ENCODE results near the gene ALDH4A1.

ALDH4A1 gene, protein sequence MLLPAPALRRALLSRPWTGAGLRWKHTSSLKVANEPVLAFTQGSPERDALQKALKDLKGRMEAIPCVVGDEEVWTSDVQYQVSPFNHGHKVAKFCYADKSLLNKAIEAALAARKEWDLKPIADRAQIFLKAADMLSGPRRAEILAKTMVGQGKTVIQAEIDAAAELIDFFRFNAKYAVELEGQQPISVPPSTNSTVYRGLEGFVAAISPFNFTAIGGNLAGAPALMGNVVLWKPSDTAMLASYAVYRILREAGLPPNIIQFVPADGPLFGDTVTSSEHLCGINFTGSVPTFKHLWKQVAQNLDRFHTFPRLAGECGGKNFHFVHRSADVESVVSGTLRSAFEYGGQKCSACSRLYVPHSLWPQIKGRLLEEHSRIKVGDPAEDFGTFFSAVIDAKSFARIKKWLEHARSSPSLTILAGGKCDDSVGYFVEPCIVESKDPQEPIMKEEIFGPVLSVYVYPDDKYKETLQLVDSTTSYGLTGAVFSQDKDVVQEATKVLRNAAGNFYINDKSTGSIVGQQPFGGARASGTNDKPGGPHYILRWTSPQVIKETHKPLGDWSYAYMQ

DNA sequence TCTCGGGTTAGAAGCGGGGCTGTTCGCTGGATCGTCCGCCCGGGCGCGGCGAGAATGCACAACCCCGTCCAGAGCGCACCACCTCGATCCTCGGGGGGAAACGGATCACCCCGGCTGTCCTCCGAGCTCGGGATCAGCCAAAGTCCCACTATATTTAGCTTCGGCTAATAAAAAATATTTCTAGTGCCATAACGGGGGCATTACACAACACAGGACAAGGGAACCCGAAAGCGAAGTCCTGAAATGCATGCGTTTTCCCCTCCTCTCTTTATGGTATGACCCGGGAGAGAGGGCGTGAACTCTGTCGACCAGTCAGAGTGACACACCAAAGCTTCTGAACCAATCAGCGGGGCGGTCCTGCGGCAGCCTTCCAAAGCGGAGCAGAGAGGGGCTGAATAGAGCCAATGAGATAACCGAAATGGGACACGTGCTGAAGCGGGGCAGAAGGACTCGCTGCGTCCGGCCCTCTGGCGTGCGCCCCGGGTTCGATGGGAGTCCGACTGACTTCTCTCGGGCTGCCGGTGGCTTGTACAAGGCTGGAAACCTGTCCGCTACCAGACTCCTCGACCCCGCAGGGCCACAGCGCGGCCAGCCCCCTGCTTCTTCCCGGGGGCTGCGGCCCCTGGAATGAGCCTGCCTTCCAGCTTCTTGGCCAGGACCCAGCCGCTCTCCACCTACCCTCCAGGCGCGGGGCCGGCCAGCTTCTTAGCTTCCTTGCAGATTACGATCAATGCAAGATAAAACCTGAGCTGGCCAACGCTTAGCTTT is at the start of gene ALDH4A1:
Gene ALDH4A1, minus strand, starts transcription at position 33 of the 768 bp plus-strand sequence. Its CDS starts 32 bp downstream, at position 1.
- DNase-seq (ENCODE audit: low read depth): peak; percentile 95

DNA sequence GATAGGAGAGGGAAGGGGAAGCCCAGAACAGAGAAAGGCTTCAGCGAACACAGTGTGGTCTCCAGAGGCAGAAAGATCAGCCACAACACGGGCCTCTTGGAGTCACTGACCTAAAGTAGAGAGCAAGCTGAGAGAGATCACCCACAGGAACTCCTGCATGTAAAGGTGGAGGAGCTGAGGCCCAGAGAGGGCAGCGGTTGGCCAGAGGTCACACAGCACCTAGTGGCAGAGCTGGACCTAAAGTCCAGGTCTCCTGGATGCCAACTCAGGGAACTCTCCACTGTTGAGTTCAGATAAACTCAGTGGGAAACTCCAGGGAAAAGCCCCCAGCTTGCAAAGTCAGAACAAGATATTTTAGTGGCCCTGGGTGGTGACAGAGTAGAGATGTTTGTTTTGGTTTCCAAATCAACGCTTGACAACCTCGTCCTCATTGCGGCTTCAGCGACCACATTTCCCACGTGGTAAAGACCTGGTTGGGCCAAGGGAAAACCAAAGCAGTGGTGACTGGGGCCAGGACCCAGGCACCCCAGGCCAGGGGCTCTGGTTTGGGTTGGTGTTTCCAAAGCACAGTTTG is 49.5 kb upstream of the ALDH4A1 start:
- DNase-seq (ENCODE audit: low read depth): no peak

DNA sequence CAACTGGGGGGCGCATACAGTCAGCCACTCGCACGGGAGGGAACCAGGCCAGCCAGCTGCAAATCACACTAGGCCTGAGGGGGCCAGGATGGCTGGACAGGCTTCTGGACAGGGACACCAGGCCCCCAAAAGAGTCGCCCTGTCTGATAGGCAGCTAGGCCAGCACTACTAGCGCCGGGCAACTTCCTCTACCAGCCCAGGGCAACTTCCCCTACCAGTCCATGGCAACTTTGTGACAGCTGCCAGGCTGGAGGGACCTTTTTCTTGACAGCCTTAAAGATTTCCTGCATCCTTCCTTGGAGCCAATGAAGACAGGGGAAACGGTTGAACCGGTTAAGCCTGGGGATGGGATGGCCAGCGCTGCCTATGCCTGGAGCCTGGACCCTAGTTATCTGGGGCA is 49.1 kb upstream of the ALDH4A1 start:
- no peak for DNase-seq (ENCODE audit: low read depth)

DNA sequence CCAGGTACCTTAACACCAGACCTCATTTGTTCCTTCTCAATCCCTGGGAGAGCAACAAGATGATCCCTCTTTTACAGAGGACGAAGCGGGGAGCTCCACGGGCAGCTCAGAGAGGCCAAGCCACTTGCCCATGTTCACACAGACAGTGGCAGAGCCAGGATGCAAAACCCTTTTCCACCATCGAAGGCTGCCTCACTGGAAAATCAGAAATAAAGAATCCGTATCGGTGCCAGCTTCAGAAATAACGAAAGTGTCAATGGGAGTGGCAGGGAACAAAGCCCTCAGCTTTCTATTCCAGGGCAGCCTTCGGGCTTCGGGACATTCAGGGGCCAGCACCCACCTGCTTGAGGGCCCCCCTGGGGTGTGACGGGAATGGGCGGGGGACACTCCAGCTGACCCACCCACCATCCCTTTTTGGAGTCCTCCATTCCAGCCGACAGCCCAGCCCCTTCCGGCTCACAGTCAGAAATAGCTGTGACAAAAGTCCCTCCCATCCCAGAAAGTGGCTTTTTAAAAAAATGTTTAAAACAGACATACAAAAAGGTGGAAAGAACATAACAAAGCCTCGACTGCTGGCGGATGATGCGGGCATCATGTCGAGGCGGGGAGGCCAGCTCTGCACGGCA is 48.2 kb upstream of the ALDH4A1 start:
- DNase-seq (ENCODE audit: low read depth): no peak

DNA sequence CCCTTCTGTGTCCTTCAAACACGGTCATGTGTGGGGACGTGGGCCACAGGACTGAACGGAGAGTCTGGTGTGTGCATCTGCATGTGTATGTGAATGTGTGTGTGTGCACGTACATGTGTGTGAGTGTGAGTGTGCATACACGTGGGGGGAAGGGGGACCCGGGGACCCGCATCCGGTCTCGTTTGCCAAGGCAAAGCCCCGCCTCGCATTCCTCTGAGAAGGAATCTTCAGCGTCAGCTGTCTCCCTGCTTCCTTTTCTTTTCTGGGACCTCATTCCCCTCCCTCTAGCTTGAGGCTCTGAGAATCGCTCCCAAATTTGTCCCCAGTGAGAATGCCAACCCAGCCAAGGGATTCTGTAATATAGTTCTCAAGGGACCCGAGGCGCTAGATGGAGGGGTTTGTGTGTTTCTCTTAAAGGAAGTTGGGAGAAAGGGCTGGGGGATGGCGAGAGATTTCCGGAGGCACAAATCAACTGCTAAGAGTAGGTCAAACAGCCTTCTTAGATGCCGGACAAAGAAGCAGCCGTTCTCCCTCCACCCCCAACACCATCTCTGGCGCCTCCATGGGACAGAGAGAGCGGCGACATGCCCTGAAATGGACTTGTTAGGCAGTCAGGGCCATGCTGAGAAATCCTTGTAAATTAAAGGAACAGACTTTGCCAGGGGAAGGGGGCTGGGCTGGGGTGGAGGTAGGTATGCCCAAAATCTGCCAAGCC is 47.5 kb upstream of the ALDH4A1 start:
- DNase-seq (ENCODE audit: low read depth): no peak

DNA sequence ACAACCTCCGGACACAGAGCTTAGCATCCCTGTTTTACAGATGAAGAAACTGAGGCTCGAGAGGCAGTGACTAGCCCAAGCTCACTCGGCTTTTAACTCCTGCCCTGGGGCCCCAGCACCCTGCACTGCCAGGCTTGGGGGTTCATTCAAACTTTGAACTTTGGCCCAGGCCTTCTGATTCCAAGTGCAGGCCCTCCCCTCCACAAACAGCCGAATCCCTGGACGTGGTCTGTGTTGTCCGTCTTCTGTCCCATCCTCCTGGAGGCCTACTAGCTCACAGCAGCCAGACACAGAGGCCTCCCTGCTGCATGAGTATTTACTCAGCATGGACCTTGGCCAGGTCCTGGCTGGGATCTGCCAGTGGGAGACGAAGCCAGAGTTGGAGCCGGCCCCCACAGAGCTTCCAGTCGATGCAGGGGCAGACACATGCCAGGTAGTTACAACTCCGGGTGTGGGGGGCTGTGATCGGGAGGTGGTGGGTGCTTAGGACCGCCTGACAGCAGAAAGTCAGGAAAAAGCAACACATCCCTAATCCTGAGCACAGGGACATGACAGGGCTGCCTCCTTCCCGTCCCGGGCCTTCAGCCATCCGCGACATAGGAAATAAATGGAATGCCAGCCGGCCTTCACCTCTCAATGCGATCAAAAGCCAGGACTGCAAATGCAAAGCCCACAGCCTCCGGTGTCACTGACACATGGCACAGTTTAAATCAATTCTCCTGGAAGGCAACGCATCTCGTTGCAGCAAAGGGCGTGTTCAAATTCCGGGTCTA is 46.7 kb upstream of the ALDH4A1 start:
- no peak for DNase-seq (ENCODE audit: low read depth)

DNA sequence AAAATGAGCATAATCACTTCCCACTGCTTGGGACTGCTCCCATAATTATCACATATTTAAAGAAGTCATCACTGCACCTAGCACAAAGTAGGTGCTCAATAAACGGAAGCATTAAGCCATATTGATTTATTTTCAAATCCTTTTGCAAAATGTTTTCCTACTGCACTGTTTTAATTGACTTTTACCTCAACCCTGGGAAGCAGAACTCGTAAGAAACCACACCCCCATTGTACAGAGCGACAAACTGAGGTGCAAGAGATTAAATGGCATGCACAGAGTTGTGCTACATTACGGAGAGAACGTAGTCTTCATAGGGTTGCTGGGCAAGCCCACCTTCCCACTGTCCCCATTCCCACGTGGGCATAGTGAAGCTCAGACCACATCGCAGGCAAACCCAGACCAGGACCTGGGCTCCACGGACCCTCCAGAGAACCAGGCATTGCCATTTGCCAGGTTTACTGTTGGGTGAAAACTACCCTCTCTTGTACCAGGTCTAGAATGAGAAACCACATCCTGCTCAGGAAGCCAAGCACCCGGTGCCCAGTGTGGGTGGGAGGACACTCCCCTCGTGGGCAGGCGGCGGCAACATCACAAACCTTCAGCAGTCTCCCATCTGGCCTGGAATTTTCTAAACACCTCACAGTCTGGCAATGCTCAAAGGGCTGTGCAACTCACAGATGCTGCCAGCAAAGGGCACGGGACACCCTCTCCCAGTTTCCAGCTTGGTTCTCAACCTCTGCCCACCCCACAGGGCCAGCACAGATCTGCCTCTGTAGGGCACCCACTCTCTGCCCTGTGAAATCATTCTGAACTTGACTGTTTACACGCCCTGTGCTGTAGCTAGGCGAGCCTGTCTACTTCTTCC is 45.9 kb upstream of the ALDH4A1 start:
- DNase-seq (ENCODE audit: low read depth): no peak

DNA sequence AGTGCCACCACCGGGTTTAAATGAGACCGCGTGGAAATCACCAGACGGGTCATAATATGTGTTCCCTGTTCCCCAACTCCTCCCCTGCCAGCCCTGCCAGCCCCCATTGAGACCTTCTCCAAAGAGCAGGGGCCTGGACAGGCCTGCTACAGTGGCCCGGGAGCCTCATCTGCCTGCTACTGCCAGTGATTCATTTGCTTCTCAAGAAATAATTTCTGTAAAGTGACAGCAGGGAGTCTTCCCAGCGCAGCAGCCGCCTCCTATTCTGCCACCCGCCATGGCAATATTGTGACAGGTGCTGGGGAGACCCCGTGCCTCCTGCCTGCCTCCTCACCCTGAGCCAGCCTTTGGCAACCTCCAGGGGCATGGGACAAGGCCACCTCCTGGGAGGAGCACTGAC is 45.2 kb upstream of the ALDH4A1 start:
- DNase-seq (ENCODE audit: low read depth): no peak

DNA sequence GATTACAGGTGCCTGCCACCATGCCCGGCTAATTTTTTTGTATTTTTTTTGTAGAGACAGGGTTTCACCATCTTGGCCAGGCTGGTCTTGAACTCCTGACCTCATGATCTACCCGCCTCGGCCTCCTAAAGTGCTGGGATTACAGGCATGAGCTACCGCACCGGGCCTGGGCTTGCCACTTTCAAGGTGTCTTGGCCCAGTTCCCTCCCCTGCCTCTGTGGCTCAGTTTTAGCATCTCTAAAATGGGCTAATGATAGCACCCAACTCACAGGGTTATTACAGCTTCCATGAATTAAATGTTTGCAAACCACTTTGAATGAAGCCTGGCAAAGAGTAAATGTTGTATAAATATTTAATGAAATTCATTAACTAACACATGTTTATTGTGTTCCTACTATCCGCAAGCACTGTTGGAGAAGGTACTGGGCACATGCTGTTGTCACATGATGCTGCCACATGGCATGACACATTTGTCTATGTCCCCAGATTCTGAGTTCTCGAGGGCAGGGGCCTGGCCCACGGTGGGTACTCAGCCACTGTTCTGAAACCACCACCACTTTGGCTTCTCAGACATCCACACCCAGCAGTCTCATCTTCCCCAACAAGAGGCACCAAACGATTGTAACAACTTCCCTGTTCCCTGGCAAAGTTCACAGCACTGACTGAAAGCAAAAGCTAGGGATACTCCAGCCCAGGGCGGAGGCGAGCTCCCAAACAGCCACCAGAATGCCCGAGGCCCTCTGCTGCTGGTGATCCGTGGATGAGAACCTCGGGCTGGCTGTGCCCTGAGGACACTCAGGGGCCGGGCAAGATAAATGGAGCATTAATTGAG is 44.4 kb upstream of the ALDH4A1 start:
- DNase-seq (ENCODE audit: low read depth): no peak

DNA sequence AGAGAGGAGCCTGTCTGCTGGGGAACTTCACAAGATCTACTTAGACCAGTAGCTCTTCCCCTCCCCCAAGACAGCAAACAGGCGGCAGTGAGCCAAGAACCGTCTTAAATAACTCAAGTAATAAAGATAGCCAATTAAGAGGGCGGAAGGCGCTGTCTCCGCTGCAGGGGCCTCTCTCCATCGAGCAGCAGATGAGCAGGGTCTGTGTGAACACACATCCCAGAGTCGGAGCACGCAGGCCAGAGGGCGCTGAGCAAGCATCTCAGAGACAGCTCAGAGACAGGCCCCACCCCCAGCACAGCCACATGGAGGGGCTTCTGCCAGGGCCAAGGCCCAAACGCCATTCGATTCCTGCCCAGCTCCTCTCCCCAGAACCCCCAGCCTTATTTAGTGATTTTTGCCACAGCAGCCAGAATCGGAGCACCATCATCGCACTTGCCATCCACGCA is 43.1 kb upstream of the ALDH4A1 start:
- no peak for DNase-seq (ENCODE audit: low read depth)

DNA sequence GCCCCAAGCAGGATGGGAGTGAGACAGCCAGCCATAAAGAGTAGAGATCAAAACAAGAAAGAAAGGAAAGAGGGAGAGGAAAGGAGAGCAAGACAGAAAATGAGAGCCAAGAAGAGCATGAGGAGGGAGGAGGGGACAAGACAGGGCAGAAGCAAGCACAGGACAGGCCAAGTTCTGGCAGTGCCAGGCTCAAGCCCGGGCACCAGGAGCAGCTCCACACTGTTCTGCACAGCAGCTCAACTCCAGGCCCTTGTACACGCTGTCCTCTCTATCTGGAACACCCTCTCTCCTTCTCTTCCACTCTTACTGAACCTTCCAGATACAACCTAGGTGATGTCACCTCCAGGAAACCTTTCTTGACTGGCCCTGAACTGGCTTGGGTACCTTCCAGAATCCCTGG is 42.5 kb upstream of the ALDH4A1 start:
- no peak for DNase-seq (ENCODE audit: low read depth)

DNA sequence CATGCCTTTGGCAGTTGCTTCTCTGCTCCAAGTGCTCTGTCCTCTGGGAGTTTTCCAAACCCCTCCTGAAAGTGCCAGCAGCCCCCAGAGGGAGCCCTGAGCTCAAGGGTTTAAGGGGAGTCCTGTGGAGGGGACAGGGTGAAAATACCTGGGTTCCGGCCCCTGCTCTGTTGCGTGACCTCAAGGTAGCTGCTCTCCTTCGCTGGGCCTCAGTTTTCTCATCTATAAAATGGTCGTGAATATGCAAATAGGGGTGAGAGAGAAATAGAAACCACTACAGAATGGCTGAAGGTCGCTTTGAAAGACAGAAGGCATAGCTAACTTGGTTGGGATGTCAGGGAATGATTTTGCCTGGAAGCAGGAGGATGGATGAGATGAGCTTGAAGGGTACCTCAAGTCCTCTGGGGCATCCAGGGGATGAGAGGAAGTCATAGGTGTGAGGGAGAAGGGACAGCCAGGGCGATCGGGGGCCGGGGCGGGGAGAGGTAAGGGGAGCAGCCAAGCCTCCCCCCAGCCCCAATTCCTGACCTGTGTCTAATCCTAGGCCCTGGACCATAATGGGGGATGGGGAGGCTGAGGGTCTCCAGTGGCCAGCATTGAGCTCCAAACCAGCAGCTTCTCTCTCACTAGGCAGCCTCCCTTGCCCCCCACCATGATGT is 41.7 kb upstream of the ALDH4A1 start:
- DNase-seq (ENCODE audit: low read depth): no peak

DNA sequence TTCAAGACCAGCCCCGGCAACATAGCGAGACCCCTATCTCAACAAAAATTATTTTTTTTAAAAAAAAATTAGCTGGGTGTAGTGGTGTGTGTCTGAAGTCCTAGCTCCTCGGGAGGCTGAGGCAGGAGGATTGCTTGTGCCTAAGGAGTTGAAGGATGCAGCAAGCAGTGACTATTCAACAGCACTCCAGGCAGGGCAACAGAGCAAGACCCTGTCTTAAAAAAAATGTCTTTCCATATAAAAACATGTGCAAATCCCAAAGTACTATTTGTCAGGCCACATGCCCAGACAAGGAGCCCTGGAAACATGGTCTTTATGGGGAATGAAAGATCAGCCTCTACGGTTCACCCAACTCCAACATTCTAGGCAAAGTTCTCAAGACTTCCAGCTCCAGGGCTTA is 40.8 kb upstream of the ALDH4A1 start:
- DNase-seq (ENCODE audit: low read depth): no peak

DNA sequence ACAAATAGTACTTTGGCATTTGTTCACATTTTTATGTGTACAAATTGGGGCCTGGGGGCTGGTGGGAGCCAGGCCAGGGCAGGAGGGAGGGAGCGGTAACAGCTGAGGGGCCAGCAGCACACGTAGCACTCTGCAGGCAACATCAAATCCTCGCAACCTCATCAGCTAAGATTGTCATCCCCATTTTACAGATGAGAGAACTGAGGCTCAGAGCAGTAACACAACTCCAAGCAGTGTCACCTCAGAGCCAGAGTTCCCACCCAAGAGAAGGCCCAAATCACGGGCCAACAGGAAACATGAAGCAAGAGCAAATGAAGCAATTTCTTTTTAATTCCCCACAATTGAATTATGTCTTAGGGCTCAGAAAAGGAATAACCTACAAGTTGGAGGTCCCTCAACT is 40.0 kb upstream of the ALDH4A1 start:
- DNase-seq (ENCODE audit: low read depth): no peak

DNA sequence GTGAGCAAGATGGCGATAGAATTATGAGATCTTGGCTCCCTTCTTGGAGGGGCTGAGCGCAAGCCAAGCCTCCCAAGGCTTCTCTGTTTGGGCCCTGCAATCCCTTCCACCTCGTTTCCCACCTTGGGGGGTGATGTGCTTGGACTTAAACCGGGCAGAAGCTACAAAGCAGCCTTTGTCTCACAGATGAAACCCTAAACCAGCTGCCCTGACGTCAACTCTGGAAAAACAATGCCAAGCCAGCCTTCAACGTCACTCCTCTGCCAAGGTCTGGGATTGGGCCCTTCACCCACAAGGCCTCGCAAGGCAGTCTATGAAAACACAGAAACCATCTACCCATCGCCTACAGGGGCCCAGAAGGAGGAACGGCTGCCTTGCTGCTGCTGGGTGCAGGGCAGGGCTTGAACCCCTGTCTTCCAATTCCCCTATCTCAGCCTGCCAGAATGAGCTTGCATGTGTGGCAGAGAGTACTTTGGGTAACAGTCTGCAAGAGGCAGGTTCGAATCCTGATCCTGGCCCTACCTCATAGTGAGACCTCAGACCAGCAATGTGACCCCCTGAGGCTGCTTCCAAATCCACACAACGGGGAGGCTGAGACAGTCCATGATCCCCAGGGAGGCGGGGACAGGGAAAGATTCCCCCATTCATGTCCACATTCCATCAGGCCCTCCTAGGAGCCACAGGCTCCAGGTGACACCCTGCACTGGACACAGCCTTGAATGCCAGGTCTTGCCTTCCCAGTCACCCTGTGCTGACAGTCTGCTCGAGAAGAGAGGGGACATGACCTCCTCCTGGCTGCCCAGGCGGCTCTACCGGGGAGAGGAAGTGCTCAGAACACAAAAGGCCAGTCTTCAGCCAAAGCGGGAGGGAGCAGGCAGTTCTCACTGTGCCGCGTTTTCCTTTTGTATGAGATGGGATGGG is 39.1 kb upstream of the ALDH4A1 start:
- DNase-seq (ENCODE audit: low read depth): no peak

DNA sequence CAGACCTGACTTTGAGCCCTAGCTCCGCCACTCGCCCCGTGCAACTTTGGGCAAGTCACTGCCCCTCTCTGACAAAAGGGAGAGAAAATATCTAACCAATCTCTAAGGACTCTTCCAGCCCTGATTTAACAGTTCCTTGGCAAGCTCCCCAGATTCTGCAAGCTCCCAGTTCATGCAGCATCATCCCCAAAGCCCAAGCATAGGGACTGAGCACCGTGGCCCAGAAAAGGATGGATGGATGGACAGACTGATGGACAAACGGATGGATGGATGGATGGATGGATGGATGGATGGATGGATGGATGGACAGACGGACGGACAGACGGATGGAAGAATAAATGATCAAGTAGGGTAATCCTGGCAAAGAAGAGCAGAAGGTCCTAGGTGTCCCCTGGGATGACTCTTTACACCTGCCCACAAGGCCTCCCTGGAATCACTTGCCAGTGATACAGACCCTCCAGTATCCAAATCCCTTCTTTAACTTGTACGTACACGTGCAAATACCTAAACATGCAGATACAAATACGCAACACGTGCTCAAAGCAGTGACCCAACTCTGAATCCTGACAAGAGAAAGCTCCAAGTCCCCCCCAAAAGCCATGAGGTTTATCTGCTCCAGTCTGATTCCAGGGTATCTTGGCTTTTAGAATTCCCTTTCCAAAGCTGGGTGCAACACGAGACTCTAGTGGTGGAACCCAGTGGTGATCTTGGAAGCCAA is 38.1 kb upstream of the ALDH4A1 start:
- no peak for DNase-seq (ENCODE audit: low read depth)

All from HS-27A (cell line).